ENCODE results near the gene MYH9.

MYH9 gene

GRCh38 chr22:36343720-36344105 lies 44.1 kb downstream of the MYH9 start:
- POLR2A ChIA-PET, result interaction anchor here (1.8 kb wide), 1 partner anchor 11 kb away, joined by 5 read pairs; no protein-coding TSS in a partner anchor
- DNase-seq (ENCODE audit: low read depth, low spot score), result no peak
- TF ChIP-seq CTCF (IDR thresholded peaks at IDR 0.05; ENCODE audit: insufficient read depth, low read length, missing control alignments), result no peak
- H3K4me3 ChIP-seq (ENCODE audit: low read depth, low read length), result no peak overlapping the region
- CTCF ChIA-PET, result interaction anchor here (1.0 to 3.8 kb wide), 4 partner anchors 9 to 126 kb away, joined by 3 to 15 read pairs (median 4); no protein-coding TSS in a partner anchor

DNA sequence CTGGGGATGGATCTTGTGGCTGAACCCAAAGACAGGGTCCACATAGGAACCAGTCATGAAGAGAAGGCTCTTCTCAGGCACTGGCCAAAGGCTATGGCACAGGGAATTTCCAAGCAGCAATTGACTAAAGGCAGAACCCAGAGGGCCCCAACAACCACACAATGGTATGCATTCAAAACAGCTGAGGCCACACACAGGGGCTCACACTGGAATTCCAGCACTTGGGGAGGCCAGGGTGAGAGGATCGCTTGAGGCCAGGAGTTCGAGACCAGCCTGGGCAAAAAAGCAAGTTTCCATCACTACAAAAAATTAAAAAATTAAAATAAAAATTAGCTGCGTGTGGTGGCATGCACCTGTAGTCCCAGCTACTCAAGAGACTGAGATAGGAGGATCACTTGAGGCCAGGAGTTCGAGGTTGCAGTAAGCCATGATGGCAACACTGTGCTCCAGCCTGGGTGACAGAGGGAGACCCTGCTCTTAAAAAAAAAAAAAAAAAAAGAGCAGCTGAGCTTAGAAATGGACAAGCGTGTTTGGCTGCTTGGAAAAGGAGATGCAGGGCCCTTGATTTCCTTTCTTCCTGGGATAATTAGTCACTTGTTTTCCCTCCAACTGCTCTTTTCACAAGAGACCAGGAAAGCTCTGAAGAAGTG lies 44.6 kb downstream of the MYH9 start:
- no peak for TF ChIP-seq CTCF (IDR thresholded peaks at IDR 0.05; ENCODE audit: insufficient read depth, low read length, missing control alignments)
- ChIA-PET CTCF (interaction anchor here (1.0 to 3.8 kb wide), 5 partner anchors 9 to 127 kb away, joined by 3 to 15 read pairs (median 4); no protein-coding TSS in a partner anchor), POLR2A (interaction anchor here (1.8 kb wide), 1 partner anchor 11 kb away, joined by 5 read pairs; no protein-coding TSS in a partner anchor)
- no peak for DNase-seq (ENCODE audit: low read depth, low spot score)
- no peak overlapping the region for H3K4me3 ChIP-seq (ENCODE audit: low read depth, low read length)

DNA sequence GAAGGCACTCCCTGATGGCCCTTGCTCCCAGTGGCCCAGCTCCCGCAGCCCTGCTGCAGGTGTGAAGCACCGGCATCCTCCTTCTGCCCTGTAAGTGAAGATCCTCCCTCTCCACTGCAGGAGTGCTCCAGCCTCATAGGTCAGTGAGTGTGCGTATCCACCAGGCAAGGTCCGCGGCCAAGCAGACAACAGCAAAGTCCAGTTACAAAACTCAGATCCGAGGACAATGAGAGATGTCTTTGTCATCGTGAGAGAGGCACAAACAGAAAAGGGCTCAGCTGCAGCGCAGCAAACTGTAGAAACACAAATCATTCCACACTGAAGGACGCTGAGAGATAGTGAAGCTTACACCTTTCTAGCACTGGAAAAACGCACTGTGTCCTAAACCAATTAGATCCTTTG lies 46.1 kb downstream of the MYH9 start:
- POLR2A ChIA-PET, result no interaction called here
- no peak for TF ChIP-seq CTCF (IDR thresholded peaks at IDR 0.05; ENCODE audit: insufficient read depth, low read length, missing control alignments)
- no peak overlapping the region for H3K4me3 ChIP-seq (ENCODE audit: low read depth, low read length)
- DNase-seq (ENCODE audit: low read depth, low spot score), result no peak
- CTCF ChIA-PET, result interaction anchor here (0.8 to 3.8 kb wide), 4 partner anchors 9 to 129 kb away, joined by 3 to 15 read pairs (median 9); no protein-coding TSS in a partner anchor

- H3K4me3 ChIP-seq (ENCODE audit: low read depth, low read length), result no peak overlapping the region
- DNase-seq (ENCODE audit: low read depth, low spot score), result no peak
- CTCF ChIA-PET, result interaction anchor here (1.2 to 2.8 kb wide), 2 partner anchors 131 to 146 kb away, joined by 3 to 13 read pairs; no protein-coding TSS in a partner anchor
- TF ChIP-seq CTCF (IDR thresholded peaks at IDR 0.05; ENCODE audit: insufficient read depth, low read length, missing control alignments), result no peak
- POLR2A ChIA-PET, result no interaction called here
Observed at GRCh38 chr22:36340621-36341020, 47.1 kb downstream of the MYH9 start.

- TF ChIP-seq CTCF (IDR thresholded peaks at IDR 0.05; ENCODE audit: insufficient read depth, low read length, missing control alignments), result no peak
- no peak overlapping the region for H3K4me3 ChIP-seq (ENCODE audit: low read depth, low read length)
- POLR2A ChIA-PET, result interaction anchor here (0.5 to 1.8 kb wide), 7 partner anchors 11 to 141 kb away, joined by 3 to 12 read pairs (median 4); partner anchors contain the start of gene MYH9
- CTCF ChIA-PET, result interaction anchor here (0.6 to 2.8 kb wide), 5 partner anchors 14 to 147 kb away, joined by 3 to 13 read pairs (median 3); no protein-coding TSS in a partner anchor
- peak; percentile 62 for DNase-seq (ENCODE audit: low read depth, low spot score)
Observed at GRCh38 chr22:36339171-36340065, 48.3 kb downstream of the MYH9 start.

Measured in AG04449 (cell line).